GM12864 (cell line): ENCODE measurements around the gene FAF1.

Source experiments
- DNase-seq: peaks from one replicate; pipeline ENCODE4 v3.0.0-alpha.2; 2011; ENCODE audit warnings: low read depth
- H3K4me3 ChIP-seq: 2 replicates; pipeline ENCODE4 v1.5.1; 2011; ENCODE audit warnings: mild to moderate bottlenecking, low read depth, low read length, control low read depth
- TF ChIP-seq, protein P1 (sequence below): IDR thresholded peaks from 2 replicates; pipeline ENCODE4 v1.5.1; 2011; ENCODE audit warnings: low read depth, mild to moderate bottlenecking, moderate library complexity, low read length, control low read depth, inconsistent platforms; ENCODE audit errors: missing control alignments

FAF1 gene

DNA sequence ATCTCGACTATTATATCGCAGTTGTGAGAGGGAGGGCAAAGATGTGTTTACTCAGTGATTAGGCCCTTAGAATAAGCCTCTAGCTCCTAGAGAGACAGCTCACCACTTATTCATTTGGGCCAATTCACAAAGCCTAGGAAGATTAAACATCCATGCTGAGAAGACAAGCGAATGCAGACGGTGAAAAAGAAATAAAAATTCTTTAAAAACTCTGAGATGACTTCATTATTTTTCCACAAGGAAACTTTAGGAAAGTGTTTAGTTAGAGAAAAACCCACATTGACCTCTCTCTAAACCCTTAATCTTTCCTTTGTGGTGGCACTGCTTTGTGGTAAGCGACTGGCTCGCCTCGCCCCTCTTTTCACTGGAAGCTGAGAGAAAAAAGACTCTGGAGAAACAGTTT lies 390.0 kb downstream of the FAF1 start:
- DNase-seq, result no peak
- TF ChIP-seq, protein P1, sequence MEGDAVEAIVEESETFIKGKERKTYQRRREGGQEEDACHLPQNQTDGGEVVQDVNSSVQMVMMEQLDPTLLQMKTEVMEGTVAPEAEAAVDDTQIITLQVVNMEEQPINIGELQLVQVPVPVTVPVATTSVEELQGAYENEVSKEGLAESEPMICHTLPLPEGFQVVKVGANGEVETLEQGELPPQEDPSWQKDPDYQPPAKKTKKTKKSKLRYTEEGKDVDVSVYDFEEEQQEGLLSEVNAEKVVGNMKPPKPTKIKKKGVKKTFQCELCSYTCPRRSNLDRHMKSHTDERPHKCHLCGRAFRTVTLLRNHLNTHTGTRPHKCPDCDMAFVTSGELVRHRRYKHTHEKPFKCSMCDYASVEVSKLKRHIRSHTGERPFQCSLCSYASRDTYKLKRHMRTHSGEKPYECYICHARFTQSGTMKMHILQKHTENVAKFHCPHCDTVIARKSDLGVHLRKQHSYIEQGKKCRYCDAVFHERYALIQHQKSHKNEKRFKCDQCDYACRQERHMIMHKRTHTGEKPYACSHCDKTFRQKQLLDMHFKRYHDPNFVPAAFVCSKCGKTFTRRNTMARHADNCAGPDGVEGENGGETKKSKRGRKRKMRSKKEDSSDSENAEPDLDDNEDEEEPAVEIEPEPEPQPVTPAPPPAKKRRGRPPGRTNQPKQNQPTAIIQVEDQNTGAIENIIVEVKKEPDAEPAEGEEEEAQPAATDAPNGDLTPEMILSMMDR, result no peak
- H3K4me3 ChIP-seq, result no peak overlapping the region

DNA sequence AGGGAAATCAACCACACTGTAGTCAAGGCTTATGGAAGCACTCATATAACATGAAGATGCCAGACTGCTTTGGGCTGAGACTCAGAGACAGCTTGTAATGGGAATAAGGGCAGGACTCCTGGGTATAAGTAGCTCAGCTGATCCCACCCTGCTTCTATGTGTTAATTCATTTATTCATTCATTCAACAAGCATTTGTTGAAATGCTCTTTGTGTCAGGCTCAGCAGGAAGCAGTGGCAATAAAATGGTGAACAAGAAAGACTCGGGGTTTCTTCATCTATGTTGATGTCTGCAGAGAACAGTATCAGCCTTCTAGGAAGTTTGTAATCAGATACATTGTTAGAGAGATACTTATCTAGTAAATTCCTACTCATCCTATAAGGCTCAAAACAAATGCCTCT lies 391.3 kb downstream of the FAF1 start:
- no peak for DNase-seq
- no peak overlapping the region for H3K4me3 ChIP-seq
- TF ChIP-seq, protein P1, result no peak

DNA sequence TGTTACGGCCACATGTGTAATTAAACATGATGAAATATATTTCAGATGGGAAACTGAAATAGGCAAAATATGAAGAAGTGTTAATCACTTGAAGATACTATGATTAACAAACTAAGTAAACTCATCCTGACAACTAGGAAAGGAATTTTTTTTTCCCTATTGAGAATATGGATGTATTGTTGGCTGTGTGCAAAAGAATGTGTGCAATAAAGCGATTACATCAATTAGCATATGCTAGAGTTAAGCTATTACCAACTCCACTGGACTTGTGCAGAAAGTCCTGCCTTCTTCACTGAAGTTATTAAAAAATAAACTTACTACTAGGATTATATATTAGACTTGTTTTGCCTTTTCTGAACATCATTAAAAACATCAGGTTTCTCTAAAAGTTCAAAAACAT lies 393.7 kb downstream of the FAF1 start:
- no peak for DNase-seq
- H3K4me3 ChIP-seq, result no peak overlapping the region
- TF ChIP-seq, protein P1, result no peak

DNA sequence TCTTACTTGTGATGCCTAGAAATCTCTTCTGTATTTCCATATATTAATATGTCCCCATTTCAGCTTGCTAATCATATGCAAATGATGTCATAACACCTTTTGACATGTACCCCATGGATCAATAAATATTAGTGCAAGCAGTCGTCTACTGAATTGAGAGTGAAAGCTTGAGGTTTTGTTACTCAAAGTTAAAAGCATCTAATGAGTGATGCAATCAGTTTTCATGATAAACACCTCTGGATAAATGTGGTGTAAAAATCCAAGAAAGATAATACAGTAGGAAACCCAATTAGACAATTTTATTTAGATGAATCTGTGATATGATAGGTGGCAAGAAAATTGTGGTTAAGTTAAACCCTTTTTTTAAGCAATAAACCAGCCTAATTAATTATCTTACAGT lies 395.6 kb downstream of the FAF1 start:
- no peak overlapping the region for H3K4me3 ChIP-seq
- DNase-seq, result no peak
- TF ChIP-seq, protein P1, result no peak

DNA sequence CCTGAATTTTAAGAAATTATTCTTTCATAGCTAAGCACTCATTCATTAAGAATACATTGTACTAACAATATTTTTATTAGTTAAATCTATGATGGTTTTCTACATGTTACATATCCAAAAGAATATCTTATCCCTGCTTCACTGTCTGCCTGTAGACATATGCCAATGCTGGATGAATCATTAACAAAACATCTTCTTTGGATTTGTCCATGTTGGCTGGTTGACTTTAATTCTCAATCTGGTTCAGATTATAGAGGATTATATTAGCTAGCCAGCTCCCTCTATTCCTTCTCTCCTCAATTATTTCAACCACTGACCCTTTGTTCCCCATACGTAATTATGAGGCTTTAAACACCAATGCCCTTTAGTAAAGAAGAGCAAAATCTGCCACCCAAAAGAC lies 398.0 kb downstream of the FAF1 start:
- no peak for DNase-seq

DNA sequence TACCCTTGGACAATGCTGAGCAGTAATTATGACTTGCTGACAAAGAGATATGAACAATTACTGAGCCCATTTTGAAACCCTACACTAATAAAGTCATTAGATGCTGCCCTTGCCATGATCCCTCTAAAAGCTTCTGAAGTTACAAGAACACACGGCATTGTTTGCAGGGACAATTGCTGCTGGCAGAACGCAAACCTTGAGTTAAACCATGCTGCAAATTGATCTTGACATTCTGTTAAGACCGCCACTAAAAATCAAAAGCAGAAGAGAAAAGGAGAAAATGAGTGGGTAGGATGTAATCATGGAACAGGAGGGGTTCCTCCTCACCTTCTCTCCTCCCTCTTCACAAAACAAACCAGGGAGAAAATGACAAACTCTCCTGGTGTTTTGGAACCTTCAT lies 400.6 kb downstream of the FAF1 start:
- TF ChIP-seq, protein P1, result no peak
- no peak for DNase-seq
- H3K4me3 ChIP-seq, result no peak overlapping the region

More for the DNA sequence above, 398.0 kb downstream of the FAF1 start:
- TF ChIP-seq, protein P1, result no peak
- H3K4me3 ChIP-seq, result no peak overlapping the region

DNA sequence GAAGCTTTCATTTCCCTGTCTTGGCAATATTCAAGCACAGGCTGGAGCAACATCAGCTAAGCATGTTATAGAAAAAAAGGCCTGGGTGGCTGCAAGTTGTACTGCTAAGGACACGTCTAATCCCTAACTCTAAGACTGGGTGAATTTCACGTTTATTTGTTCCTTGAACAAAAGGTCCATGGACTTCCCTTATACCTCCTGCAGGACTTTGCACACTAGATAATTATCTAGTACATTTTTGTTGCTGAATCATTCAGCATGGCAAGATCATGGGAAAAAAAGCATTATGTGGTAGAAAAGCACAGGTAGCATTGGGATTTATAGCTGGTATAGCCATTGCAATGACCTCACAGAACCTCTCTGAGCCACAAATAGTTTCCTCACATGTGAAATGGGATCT lies 406.1 kb downstream of the FAF1 start:
- TF ChIP-seq, protein P1, result no peak
- H3K4me3 ChIP-seq, result no peak overlapping the region
- no peak for DNase-seq
